Memory B cell (primary cell): Measurements from ENCODE around the gene PGLYRP3.
"Not testable (repeated sequence)": the region's sequence is repeated elsewhere in the genome, so short reads cannot be mapped to it uniquely, and the experiment has no call there.

Experiments
- ATAC-seq: fragments of 150-1000 bp; cut with Tn5 transposase; 2 replicates; pipeline ENCODE4 v1.10.0; 2021; ENCODE audit warnings: low read depth, mild to moderate bottlenecking, moderate library complexity
- DNase-seq, 2 donors: peaks; one replicate each; pipeline ENCODE4 v3.0.0; 2022; ENCODE audit warnings: low spot score in 2 of 2
- H3K27ac Mint-ChIP-seq: one replicate; pipeline ENCODE4 v1.8.0; 2022; ENCODE audit warnings: mild to moderate bottlenecking, moderate library complexity, mixed read lengths
- H3K27me3 Mint-ChIP-seq: one replicate; pipeline ENCODE4 v1.8.0; 2022; ENCODE audit warnings: mixed read lengths
- H3K36me3 Mint-ChIP-seq: one replicate; pipeline ENCODE4 v1.8.0; 2022; ENCODE audit warnings: mild to moderate bottlenecking, mixed read lengths
- H3K4me1 Mint-ChIP-seq: one replicate; pipeline ENCODE4 v1.8.0; 2022; ENCODE audit warnings: mixed read lengths
- H3K4me3 Mint-ChIP-seq: one replicate; pipeline ENCODE4 v1.8.0; 2022; ENCODE audit warnings: mild to moderate bottlenecking, moderate library complexity, mixed read lengths
- H3K9me3 Mint-ChIP-seq: one replicate; pipeline ENCODE4 v1.8.0; 2022; ENCODE audit warnings: mixed read lengths

PGLYRP3 gene

GRCh38 chr1:153343040-153343681, 30.4 kb upstream of the PGLYRP3 start:
- Mint-ChIP-seq H3K27ac (no peak overlapping the region), H3K27me3 (peaks cover 38% of the 10 kb centered on the region), H3K4me3 (no peak overlapping the region)

GRCh38 chr1:153342178-153342577, 29.4 kb upstream of the PGLYRP3 start:
- Mint-ChIP-seq H3K27me3 (peaks cover 41% of the 10 kb centered on the region), H3K36me3 (no peaks in the 10 kb centered on the region), H3K4me3 (no peak overlapping the region), H3K27ac (no peak overlapping the region), H3K9me3 (no peaks in the 10 kb centered on the region), H3K4me1 (peaks cover 21% of the 10 kb centered on the region)
- DNase-seq (no peak), ATAC-seq (no peak)

More at GRCh38 chr1:153343040-153343681, 30.4 kb upstream of the PGLYRP3 start:
- DNase-seq (no peak), ATAC-seq (no peak)
- Mint-ChIP-seq H3K9me3 (no peaks in the 10 kb centered on the region), H3K4me1 (peaks cover 23% of the 10 kb centered on the region), H3K36me3 (no peaks in the 10 kb centered on the region)

- no peak overlapping the region for H3K4me3 Mint-ChIP-seq
Measured at GRCh38 chr1:153341431-153341934, 28.7 kb upstream of the PGLYRP3 start.

GRCh38 chr1:153340356-153340755, 27.6 kb upstream of the PGLYRP3 start:
- ATAC-seq: no peak
- Mint-ChIP-seq H3K27me3 (peaks cover 36% of the 10 kb centered on the region), H3K4me3 (no peak overlapping the region), H3K9me3 (no peaks in the 10 kb centered on the region), H3K27ac (no peak overlapping the region), H3K4me1 (peaks cover 6% of the 10 kb centered on the region), H3K36me3 (no peaks in the 10 kb centered on the region)
- DNase-seq: no peak

More at GRCh38 chr1:153341431-153341934, 28.7 kb upstream of the PGLYRP3 start:
- H3K9me3 Mint-ChIP-seq: no peaks in the 10 kb centered on the region
- H3K4me1 Mint-ChIP-seq: peaks cover 18% of the 10 kb centered on the region
- H3K36me3 Mint-ChIP-seq: no peaks in the 10 kb centered on the region
- no peak for ATAC-seq
- peaks cover 41% of the 10 kb centered on the region for H3K27me3 Mint-ChIP-seq
- H3K27ac Mint-ChIP-seq: no peak overlapping the region
- DNase-seq: no peak

- peaks cover 5% of the 10 kb centered on the region for H3K4me1 Mint-ChIP-seq
- H3K27me3 Mint-ChIP-seq: peaks cover 35% of the 10 kb centered on the region
- H3K36me3 Mint-ChIP-seq: no peaks in the 10 kb centered on the region
- DNase-seq (no peak), ATAC-seq (no peak)
- no peak overlapping the region for H3K4me3 Mint-ChIP-seq
- no peak overlapping the region for H3K27ac Mint-ChIP-seq
- no peaks in the 10 kb centered on the region for H3K9me3 Mint-ChIP-seq
Measured at GRCh38 chr1:153339802-153340201, 27.1 kb upstream of the PGLYRP3 start.

- Mint-ChIP-seq H3K27ac (no peak overlapping the region), H3K4me1 (no peaks in the 10 kb centered on the region), H3K27me3 (peaks cover 29% of the 10 kb centered on the region), H3K36me3 (no peaks in the 10 kb centered on the region), H3K4me3 (no peak overlapping the region), H3K9me3 (no peaks in the 10 kb centered on the region)
- no peak for DNase-seq
- no peak for ATAC-seq
Measured at GRCh38 chr1:153337980-153338853, 25.5 kb upstream of the PGLYRP3 start.

GRCh38 chr1:153336650-153337049, 23.9 kb upstream of the PGLYRP3 start:
- H3K9me3 Mint-ChIP-seq: peaks cover 4% of the 10 kb centered on the region
- H3K36me3 Mint-ChIP-seq: peaks cover 2% of the 10 kb centered on the region
- H3K4me1 Mint-ChIP-seq: no peaks in the 10 kb centered on the region
- H3K4me3 Mint-ChIP-seq: no peak overlapping the region
- peaks cover 23% of the 10 kb centered on the region for H3K27me3 Mint-ChIP-seq
- H3K27ac Mint-ChIP-seq: no peak overlapping the region
- DNase-seq: no peak
- ATAC-seq: no peak

GRCh38 chr1:153333902-153334301, 21.1 kb upstream of the PGLYRP3 start:
- no peak overlapping the region for H3K27ac Mint-ChIP-seq
- H3K27me3 Mint-ChIP-seq: peaks cover 23% of the 10 kb centered on the region
- ATAC-seq (no peak), DNase-seq (no peak)
- H3K36me3 Mint-ChIP-seq: peaks cover 4% of the 10 kb centered on the region
- H3K4me1 Mint-ChIP-seq: no peaks in the 10 kb centered on the region
- H3K9me3 Mint-ChIP-seq: peaks cover 10% of the 10 kb centered on the region
- H3K4me3 Mint-ChIP-seq: no peak overlapping the region

GRCh38 chr1:153324912-153325311, 12.2 kb upstream of the PGLYRP3 start:
- Mint-ChIP-seq H3K9me3 (peaks cover 16% of the 10 kb centered on the region), H3K27ac (no peak overlapping the region), H3K4me1 (no peaks in the 10 kb centered on the region), H3K4me3 (no peak overlapping the region), H3K36me3 (peaks cover 2% of the 10 kb centered on the region), H3K27me3 (peaks cover 2% of the 10 kb centered on the region)
- ATAC-seq (no peak), DNase-seq (no peak)

- no peak for ATAC-seq
- peaks cover 2% of the 10 kb centered on the region for H3K36me3 Mint-ChIP-seq
- H3K9me3 Mint-ChIP-seq: peaks cover 12% of the 10 kb centered on the region
- H3K27me3 Mint-ChIP-seq: peaks cover 9% of the 10 kb centered on the region
- H3K4me1 Mint-ChIP-seq: no peaks in the 10 kb centered on the region
- DNase-seq: no peak
- H3K4me3 Mint-ChIP-seq: no peak overlapping the region
- no peak overlapping the region for H3K27ac Mint-ChIP-seq
Measured at GRCh38 chr1:153322568-153322967, 9.8 kb upstream of the PGLYRP3 start.

GRCh38 chr1:153318145-153318544, 5.4 kb upstream of the PGLYRP3 start:
- H3K4me3 Mint-ChIP-seq, DNase-seq, H3K4me1 Mint-ChIP-seq, ATAC-seq, H3K9me3 Mint-ChIP-seq, H3K27ac Mint-ChIP-seq, H3K36me3 Mint-ChIP-seq: not testable (repeated sequence)
- peaks cover 12% of the 10 kb centered on the region for H3K27me3 Mint-ChIP-seq

- not testable (repeated sequence) for ATAC-seq, H3K4me1 Mint-ChIP-seq, DNase-seq, H3K4me3 Mint-ChIP-seq, H3K27ac Mint-ChIP-seq, H3K36me3 Mint-ChIP-seq, H3K9me3 Mint-ChIP-seq
- H3K27me3 Mint-ChIP-seq: peaks cover 16% of the 10 kb centered on the region
Measured at GRCh38 chr1:153316013-153316412, 3.3 kb upstream of the PGLYRP3 start.

GRCh38 chr1:153314388-153314787, 1.6 kb upstream of the PGLYRP3 start:
- peaks cover 12% of the 10 kb centered on the region for H3K27me3 Mint-ChIP-seq
- H3K9me3 Mint-ChIP-seq, H3K4me1 Mint-ChIP-seq, ATAC-seq, H3K4me3 Mint-ChIP-seq, H3K36me3 Mint-ChIP-seq, H3K27ac Mint-ChIP-seq, DNase-seq: not testable (repeated sequence)

GRCh38 chr1:153313288-153313687, 536 bp upstream of the PGLYRP3 start:
- H3K27ac Mint-ChIP-seq: no peak overlapping the region
- no peak overlapping the region for H3K4me3 Mint-ChIP-seq
- DNase-seq (no peak), ATAC-seq (no peak)
- H3K27me3 Mint-ChIP-seq: peaks cover 12% of the 10 kb centered on the region
- H3K4me1 Mint-ChIP-seq: no peaks in the 10 kb centered on the region
- H3K36me3 Mint-ChIP-seq: no peaks in the 10 kb centered on the region
- peaks cover 2% of the 10 kb centered on the region for H3K9me3 Mint-ChIP-seq
